ENCODE results near the gene TAF4. TPM values are rescaled to one million over a fixed set of nuclear protein-coding genes. Genes with fewer than 3 reads are reported as not detected.

Gene TAF4
- polyA plus RNA-seq, 3 donors: 18.0 to 20.1 (median 18.3) TPM

DNA sequence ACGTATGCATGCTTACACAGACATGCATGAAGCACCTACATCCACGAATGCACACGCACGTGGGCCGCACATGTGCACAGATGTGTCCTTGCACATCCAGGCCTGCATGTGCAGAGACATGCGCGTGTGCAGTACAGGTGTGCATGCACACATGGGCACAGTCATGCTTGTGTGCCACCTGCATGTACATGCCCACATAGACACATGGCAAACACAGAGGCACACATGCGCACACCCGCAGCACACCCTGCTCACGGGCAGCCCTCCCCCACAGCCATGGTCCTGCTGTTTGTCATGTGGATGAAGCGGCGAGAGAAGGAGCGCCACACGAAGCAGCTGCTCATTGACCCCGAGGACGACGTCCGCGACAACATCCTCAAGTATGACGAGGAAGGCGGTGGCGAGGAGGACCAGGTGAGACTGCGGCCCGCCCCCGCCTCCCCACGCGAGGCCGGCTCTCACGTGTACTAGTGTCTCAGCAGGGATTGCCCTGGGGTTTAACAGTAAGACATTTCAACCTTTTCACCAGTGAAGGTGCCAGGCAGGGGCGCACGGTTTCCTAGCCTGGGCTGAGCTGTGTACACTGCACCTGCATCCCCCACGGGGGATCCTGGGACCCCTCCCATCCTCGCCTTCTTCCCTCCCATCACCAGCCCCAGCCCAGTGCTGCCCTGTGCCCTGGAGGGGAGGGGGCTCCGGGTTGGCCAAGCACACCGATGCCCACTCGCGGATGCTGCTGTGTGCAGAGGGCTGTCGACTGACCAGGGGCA lies 132.8 kb downstream of the TAF4 start:
- DNase-seq (ENCODE audit: extremely low read depth in 1 of 11, low read depth in 9 of 11, low spot score in 4 of 11): no peak

DNA sequence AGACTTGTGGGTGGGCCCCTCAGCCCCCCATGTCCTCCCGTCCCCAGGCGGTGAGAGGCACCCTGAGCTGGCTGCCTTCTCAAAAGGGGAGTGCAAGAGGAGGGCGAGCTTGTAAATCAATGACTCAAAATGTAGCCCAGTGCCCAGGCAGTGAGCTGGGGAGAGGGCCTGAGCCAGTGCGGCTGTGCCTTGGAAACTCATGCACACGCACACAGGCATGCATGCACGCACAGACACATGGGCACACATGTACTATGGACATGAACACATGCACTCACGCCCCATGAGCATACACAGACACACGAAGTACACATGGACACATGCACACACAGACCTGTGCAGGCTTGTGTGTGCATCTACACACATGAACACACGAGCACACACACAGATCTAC lies 133.5 kb downstream of the TAF4 start:
- no peak for DNase-seq (ENCODE audit: extremely low read depth in 1 of 11, low read depth in 9 of 11, low spot score in 4 of 11)

DNA sequence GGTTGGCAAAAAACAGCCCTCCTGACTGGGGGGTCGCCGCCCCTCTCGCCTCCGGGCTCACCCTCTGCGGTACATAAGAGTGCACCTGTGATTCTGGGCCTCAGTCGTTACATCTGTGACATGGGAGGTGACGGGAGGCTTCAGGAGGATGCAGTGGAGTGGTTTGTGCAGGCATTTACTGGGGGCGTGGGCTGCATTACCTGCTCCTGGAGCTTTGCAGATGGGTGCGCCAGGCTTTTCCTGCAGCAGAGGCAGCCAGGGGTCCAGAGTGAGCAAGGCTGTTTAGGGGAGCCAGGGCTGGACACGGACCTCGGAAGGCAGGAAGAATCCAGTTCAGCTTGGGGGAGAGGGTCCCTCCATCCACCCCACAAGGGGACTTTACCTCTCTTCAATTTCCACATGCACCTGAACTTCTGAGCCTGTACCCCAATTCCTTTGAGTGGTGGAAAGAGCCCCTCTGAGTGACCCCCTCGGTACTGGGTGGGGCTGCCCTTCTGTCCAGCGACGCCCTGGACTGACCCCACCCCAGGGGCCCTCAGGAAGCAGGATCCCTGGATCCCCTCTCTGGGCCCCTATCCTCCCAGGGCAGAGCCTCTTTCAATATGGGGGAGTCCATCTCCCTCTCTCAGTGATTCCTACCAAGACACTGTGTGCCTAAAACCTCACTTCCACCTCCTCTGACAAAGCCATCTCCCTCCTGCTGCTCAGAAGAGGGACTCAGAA lies 134.0 kb downstream of the TAF4 start:
- DNase-seq (ENCODE audit: extremely low read depth in 1 of 11, low read depth in 9 of 11, low spot score in 4 of 11): no peak

DNA sequence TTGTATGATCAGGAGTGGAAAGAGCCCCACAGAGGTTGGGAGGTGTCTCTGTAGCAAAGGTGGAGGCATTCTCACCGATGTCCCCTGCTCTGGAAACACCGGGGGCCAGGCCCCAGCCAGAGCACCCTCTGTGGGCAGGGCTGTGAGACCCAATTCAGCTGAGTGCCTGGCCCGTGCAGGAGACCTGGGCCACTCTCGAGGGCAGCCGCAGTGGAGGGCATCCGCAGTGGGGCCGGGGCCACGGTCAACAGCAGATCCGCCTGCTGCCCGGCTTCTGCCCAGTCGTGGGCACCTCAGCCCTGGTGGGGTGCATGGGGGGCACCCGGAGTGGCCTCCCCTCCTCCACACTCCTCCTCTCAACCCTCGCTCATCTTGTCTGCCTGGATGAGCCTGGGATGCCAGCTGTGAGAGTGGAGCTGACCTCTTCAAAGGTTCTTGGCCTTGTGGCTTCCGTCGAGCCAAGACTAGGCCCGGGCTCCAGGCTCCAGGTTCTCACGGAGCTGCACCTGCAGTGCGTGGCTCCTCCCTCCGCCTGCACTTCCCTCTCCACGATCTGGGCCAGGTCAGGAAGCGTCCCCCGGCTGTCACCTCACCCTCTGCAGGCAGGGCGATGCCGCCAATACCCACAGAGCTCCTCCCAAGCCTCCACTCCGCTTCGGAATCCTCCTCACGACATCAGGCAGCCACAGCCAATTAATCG lies 134.8 kb downstream of the TAF4 start:
- DNase-seq (ENCODE audit: extremely low read depth in 1 of 11, low read depth in 9 of 11, low spot score in 4 of 11): no peak

DNA sequence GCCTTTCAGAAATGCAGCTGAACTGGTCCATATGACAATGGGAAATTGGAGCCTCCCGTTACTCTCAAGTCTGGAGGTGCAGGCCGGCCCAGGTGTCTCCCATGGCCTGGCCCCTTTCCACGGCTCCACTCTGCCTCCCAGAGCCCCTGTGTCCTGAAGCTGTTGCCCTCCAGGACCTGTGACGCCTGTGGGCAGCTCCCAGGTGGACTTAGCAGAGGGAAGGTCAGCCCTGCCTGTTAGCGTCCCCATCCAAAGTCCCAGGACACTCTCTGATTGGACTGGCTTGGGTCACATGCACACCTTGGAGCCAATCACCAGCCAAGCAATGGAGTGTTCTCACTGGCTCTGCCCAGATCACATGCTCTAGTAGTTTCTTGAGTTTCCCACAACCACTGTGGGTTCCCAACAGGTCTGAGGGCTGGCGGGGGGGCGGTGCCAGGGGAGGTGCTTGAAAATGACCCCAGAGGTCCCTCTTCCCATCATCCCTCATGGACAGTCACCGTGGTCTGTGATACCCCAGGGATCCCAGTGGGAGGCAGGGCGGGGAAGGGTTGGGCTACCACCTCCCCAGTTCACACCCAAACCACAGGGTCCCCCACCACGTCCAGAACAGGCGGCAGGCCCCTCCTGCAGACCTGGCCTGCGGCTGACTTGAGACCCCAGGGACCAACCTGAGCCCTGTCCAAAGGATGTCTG lies 135.6 kb downstream of the TAF4 start:
- DNase-seq (ENCODE audit: extremely low read depth in 1 of 11, low read depth in 9 of 11, low spot score in 4 of 11): no peak

DNA sequence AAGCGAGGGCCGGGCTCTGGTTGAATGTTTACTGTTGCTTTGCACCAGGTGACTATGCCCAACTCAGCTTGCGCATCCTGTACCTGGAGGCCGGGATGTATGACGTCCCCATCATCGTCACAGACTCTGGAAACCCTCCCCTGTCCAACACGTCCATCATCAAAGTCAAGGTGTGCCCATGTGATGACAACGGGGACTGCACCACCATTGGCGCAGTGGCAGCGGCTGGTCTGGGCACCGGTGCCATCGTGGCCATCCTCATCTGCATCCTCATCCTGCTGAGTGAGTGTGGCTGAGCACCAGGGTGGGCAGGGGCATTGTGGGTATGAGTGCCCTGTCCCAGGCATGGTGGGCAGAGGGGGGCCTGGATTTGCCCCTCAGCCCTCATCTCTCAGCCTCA lies 136.1 kb downstream of the TAF4 start:
- DNase-seq (ENCODE audit: extremely low read depth in 1 of 11, low read depth in 9 of 11, low spot score in 4 of 11): no peak

DNA sequence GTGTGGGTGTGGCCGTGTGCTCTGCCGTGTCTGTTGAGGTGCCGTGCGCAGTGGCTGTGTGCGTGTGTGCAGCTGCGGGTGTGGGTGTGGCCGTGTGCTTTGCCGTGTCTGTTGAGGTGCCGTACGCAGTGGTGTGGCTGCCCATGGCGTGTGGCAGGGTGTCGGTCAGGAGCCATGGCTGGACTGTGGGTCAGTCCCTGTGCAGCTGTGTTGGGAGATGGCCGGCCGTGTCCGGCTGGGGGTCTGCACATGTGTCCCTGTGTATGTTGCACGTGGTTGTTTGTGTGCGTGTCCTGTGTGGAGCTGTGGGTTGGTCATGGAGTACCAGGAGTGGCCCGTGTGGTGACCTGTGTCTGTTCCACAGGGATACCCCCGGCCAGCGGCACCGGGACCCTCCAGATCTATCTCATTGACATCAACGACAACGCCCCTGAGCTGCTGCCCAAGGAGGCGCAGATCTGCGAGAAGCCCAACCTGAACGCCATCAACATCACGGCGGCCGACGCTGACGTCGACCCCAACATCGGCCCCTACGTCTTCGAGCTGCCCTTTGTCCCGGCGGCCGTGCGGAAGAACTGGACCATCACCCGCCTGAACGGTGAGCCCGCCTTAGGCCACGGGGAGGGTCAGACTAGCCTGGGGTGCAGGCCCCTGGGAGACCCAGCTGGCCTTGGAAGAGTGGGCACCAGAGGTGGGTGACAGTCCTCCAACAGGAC lies 137.7 kb downstream of the TAF4 start:
- no peak for DNase-seq (ENCODE audit: extremely low read depth in 1 of 11, low read depth in 9 of 11, low spot score in 4 of 11)

DNA sequence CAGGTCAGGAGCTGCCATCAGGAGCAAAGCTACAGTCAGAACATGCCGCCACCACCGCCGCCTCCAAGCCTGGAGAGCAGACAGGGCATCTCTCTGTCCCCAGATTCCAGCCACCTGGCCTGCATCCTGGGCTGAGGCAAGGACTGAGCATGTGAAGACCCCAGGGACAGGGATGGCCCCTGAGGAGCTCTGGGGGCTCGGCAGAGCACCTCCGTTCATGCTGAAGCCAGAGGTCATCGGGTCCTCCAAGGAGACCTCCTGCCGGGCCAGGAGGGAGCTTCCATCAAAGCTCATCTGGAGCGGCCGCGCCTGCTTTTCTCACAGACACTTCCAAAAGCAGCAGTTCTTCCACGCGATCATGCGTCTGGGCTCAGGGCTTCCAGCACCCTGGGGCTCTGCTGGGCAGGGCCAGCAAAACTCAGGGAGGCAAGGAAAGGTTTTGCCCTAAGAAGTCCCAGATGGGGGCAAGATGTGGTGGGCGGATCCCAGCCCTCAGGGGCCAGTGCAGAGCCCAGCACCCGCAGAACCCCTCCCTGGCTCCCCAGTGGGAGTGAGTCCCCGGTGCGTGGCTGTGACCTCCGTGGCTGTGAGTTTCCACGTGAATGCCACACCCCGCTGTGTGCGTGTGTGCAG lies 138.4 kb downstream of the TAF4 start:
- no peak for DNase-seq (ENCODE audit: extremely low read depth in 1 of 11, low read depth in 9 of 11, low spot score in 4 of 11)

DNA sequence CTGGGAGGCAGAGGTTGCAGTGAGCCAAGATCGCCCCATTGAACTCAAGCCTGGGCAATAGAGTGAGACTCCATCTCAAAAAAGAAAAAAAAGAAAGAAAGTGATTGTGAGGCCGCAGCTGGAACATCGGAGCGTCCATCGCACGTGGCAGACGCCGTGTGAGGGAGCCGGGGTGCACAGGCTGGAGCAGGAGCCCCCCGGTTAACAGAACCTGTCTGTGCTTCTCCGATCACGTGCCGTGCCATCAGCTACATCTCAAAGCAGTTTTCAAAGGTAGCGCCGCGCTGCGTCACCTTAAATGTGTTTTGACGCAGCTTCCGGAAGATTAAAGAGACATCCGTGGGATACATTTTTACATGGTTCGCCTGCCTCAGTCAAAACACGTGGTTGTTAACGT lies 138.9 kb downstream of the TAF4 start:
- no peak for DNase-seq (ENCODE audit: extremely low read depth in 1 of 11, low read depth in 9 of 11, low spot score in 4 of 11)

DNA sequence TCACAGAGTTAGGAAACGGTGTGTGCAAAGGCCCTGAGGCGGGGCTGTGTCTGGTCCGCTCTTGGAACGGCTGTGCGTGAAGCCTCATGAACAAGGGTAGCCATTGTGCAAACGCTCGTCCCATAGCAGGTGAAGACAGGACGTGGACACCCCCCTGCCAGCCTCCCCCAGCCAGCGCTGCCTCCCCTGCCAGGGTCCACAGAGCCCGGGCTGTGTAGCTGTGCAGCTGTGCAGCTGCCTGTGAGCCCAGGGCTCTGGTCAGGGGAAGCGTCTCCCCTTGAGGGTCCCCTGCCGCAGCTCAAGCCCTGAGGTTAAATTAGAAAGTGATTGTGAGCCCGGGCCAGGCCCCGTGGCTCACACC lies 139.4 kb downstream of the TAF4 start:
- no peak for DNase-seq (ENCODE audit: extremely low read depth in 1 of 11, low read depth in 9 of 11, low spot score in 4 of 11)

DNA sequence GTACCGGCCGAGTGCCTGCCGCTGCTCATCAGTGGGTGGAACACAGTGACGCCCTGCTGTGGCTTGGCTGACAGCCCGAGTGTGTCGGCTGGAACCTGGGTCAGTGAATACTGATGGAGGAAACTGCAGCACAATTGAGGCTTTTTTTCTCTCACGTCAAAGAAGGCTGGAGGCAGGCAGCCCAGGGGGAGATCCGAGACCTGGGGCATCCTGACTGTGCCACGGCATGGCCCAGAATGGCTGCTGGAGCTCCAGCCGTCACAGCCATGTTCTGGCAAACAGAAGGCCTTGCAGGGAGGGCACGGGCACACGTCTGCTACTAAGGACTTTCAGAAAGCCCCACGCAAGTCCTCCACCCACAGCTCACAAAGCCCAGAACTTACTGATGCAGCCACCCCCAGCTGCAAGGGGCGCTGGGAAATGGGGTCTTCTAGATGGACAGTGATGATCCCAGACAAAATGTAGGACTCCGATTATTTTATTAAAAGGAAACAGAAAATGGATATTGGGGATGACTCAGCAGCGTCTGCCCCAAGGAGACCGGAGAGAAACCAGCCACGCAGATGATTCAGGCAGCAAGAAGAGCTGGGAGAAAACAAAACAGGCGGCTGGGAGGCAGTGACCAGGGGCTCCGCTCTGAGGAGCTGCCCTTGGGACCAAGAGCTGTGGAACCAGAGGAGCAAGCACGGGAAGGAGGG lies 140.0 kb downstream of the TAF4 start:
- no peak for DNase-seq (ENCODE audit: extremely low read depth in 1 of 11, low read depth in 9 of 11, low spot score in 4 of 11)

DNA sequence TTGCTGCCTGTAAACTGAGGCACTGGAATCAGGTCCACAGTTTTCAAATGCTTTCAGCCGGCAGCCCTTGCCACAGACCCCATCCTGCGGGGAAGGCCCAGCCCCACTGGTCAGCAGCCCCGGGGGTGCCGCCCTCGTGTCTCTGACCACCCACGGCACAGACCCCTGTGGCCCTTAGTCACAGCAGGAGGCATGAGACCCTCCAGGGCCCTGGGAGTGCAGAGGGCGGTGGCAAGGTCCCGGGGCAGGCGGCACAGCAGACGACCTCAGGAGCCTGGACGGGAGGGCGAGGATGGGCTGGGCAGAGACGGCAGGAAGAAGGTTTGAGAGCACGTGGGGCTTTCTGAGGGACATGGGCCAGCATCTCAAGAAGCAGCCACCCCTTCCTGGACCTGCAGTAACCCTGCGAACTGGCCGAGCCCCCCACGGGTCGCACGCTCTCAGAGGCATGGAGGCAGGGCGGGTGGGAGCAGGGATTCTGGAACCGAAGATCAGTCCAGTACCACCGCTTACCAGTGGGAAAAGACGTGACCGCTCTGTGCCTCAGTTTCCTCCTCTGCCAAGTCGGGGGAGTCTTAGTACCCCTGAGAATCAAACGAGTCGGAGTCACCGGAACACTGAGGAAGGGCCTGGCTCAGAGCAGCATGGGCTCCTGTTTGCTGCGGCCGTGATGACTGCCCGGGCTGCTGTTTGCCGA lies 140.7 kb downstream of the TAF4 start:
- DNase-seq (ENCODE audit: extremely low read depth in 1 of 11, low read depth in 9 of 11, low spot score in 4 of 11): no peak

Other genes starting within 250 kb of the TAF4 start
- 10 to 100 TPM; 55.5 to 63.9 (median 57.6) TPM for gene LSM14B, start 56.6 kb upstream of the TAF4 start, polyA plus RNA-seq (ENCODE audit: insufficient read length in 3 of 3)
- 100 to 1,000 TPM; 185 to 211 (median 193) TPM for gene PSMA7, start 77.5 kb upstream of the TAF4 start, polyA plus RNA-seq (ENCODE audit: insufficient read length in 3 of 3)
- gene SS18L1, start 77.9 kb upstream of the TAF4 start, polyA plus RNA-seq (ENCODE audit: insufficient read length in 3 of 3): 10 to 100 TPM; 18.6 to 25.7 (median 19.7) TPM
- 10 to 100 TPM; 30.2 to 43.5 (median 34.2) TPM for gene MTG2, start 117.1 kb upstream of the TAF4 start, polyA plus RNA-seq (ENCODE audit: insufficient read length in 3 of 3)
- under 1 TPM in 1 of 3 donors, not detected in 2; 0.06 TPM for gene HRH3, start 154.4 kb upstream of the TAF4 start, polyA plus RNA-seq (ENCODE audit: insufficient read length in 3 of 3)
- gene OSBPL2, start 172.6 kb upstream of the TAF4 start, polyA plus RNA-seq (ENCODE audit: insufficient read length in 3 of 3): 10 to 100 TPM; 30.2 to 44.5 (median 30.8) TPM
- 10 to 100 TPM; 36.5 to 62.0 (median 54.2) TPM for gene ADRM1, start 237.1 kb upstream of the TAF4 start, polyA plus RNA-seq (ENCODE audit: insufficient read length in 3 of 3)